NCI-H1092 treated with DMSO at 0.1 percent for 48 hours (cell line): ENCODE measurements around the gene SLC22A8.
"Not testable (repeated sequence)": the region's sequence is repeated elsewhere in the genome, so short reads cannot be mapped to it uniquely, and the experiment has no call there.

ENCODE experiments used
- DNase-seq: peaks from one replicate; lab custom pipeline; 2025; lab: John Stamatoyannopoulos, UW

SLC22A8 gene

DNA sequence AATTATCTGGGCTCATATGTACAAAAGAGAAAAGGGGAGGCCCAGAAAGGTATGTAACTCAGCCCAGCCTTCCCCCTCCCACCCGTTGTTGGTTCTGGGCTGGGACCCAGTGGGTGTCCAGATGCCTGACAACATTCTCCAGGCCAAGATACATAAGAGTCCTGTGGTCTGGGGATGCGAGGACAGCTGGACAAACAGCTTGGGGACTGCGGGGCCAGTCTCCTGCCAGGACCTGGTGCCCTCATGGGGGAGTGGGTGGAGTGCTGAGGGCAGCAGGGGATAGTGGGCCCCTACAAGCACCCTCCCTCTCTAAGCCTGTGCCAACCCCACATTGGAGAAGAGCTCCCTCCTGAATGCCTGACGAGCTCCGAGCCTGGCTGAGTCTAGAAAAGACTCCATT, 27.4 kb downstream of the SLC22A8 start:
- no peak for DNase-seq

DNA sequence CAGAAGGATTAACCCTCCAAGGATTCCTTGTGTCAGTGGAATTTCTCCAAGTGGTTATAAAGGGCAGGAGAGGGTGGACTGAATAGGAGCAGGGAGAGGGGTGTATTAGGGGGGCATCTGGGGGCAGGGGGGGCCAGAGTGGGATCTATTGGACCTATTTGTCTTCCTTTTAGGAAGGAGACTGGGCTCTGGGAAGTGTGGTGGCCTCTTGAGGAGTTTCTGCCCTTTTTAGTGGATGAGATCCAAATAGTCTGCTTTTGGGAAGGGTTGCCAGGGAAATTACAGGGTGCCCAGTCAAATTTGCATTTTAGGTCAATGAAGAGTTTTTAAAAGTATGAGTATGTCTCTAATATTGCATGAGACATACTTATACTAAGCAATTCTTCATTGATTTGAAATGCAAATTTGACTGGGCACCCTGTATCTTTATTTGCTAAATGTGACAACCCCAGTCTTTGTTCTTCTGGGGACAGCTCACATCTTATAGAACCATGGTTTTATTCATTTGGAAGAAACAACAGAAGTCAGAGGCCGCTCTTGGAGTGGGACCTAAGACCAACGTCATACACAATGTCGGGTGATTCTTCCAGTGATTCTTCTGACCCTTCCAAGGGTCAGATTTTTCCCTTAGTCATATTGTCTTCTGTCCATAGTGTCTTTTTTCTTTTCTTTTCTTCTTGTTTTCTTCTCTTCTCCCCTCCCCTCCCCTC, 30.4 kb downstream of the SLC22A8 start:
- no peak for DNase-seq

GRCh38 chr11:62984451-62984991, 31.1 kb downstream of the SLC22A8 start, which contains the start of gene SLC22A6:
Gene SLC22A6, minus strand, starts transcription at chr11:62984967. Its CDS starts 277 bp downstream, at chr11:62984690.
- DNase-seq = no peak

GRCh38 chr11:62983536-62984199, 32.0 kb downstream of the SLC22A8 start:
- DNase-seq = no peak

GRCh38 chr11:62981743-62982142, 33.9 kb downstream of the SLC22A8 start:
- DNase-seq = no peak

DNA sequence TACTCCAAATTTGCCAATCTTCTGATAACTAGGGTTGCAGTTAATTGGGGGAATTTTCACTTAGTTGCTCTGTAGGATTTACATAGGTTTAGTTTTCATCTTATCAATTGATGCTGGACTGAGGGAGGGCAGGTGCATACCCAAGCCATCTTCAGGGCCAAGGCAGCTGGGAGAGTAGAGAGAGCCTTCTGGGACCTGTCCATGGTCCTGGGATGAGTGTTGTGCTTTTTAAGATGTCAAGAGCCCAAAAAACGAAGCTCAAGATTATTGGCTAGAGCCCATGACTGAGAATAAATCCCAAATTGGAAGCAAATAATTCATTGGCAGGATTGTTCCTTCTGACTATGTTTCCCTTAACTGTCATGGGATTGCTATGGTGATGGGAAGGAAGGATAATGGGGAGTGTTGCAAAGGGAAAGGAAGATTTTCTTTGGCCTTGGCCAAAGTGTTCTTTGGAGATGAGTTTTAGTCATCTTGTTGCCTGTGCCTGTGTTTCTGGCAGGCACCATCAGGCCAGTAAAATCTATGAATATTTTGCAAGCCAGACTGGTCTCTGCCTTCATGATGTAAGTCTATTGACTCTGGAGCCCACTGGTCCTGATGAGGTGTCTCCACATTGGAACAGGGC, 35.4 kb downstream of the SLC22A8 start:
- DNase-seq = no peak

- no peak for DNase-seq
Observed at GRCh38 chr11:62976109-62976508, 39.5 kb downstream of the SLC22A8 start.

GRCh38 chr11:62974848-62975522, 40.7 kb downstream of the SLC22A8 start:
- DNase-seq = peak; percentile 91

DNA sequence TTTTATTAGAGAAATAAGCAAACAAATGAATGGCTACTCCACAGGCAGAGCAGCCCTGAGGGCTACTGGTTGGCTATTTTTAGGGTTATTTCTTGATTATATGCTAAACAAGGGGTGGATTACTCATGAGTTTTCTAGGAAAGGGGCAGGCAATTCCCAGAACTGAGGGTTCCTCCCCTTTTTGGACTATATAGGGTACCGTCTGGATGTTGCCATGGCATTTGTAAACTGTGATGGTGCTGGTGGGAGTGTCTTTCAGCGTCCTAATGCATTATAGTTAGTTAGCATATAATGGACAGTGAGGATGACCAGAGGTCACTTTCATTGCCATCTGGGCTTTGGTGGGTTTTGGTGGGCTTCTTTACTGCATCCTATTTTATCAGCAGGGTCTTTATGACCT, 50.1 kb downstream of the SLC22A8 start:
- no peak for DNase-seq

- no peak for DNase-seq
Observed at GRCh38 chr11:62962391-62962790, 53.2 kb downstream of the SLC22A8 start.

- no peak for DNase-seq
Observed at GRCh38 chr11:62961017-62961570, 54.5 kb downstream of the SLC22A8 start.

DNA sequence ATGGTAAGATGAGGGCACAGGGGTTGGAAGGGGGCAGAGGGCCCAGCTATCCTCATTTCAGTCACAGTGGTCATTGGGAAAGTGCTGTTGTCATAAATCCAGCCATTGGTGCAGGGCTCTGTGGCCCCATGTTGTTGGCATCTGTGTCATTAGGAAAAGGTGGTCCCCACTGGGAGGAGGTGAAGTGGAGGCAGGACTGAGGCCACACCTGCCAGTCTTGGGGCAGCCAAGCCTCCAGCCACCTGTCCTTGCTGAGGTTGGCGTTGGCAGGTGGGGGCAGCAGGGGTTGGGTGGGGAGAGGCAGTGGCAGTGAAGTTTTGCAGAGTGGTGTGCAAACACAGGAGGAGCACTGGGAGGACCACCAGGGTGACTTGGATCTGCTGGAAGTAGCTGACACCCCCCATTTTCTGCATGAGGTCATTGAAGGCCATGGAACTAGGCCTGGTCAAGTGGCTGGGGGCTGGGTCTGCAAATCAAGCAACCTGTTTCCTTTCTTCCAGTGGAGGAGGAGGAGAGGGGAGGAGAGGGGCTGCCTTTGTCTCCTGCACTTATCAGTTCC, 56.1 kb downstream of the SLC22A8 start:
- no peak for DNase-seq

- DNase-seq = no peak
Observed at GRCh38 chr11:62958547-62959421, 56.9 kb downstream of the SLC22A8 start.

GRCh38 chr11:62957147-62957546, 58.5 kb downstream of the SLC22A8 start:
- no peak for DNase-seq

GRCh38 chr11:62954478-62954877, 61.2 kb downstream of the SLC22A8 start:
- no peak for DNase-seq

DNA sequence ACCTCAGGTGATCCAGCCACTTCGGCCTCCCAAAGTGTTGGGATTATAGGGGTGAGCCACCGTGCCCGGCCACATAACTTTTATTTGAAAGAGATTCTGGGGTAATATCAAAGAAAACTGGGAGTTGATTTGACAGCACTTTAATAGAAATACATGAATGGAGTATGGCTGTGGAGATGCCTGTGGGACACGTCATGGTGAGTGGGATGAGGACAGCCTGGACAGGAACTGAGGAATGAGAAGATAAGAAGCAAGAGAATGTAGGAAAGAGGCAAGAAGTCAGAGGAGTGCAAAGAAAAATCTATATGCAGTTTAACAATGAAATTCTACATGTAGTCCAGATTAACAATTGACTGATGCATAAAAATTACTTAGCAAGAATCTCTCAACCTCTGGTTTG, 61.8 kb downstream of the SLC22A8 start:
- DNase-seq = no peak

DNA sequence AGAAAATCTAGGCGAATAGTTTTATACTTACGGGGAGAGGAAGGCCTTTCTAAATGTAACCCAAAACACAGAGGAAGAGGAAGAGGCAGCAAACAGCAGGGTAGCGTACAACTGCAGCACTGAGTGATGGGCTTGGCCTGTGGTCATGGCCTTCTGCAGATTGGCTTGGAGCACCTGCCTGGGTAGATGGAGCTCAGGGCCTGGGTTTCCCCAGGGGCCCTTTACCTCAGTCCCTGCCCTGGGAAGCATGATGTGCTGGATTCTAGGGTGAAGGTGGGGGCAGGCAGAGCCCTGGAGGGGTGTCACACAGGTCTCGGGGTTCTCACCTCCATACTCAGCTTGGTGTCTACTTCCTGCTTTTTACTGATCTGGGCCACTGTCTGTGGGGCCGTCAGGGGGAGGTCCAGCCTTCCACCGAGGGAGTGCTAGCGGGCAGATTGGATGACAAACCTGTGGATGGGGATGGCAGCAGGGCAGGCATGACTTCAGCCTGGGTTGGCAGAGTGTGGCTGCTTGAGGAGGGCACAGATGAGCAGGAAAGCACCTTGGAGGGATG, 66.8 kb downstream of the SLC22A8 start:
- DNase-seq = no peak

- not testable (repeated sequence) for DNase-seq
Observed at GRCh38 chr11:62945538-62945937, 70.1 kb downstream of the SLC22A8 start.
